COR-L47 (cell line): Measurements from ENCODE around the gene C1orf226.
"Not testable (repeated sequence)": the region's sequence is repeated elsewhere in the genome, so short reads cannot be mapped to it uniquely, and the experiment has no call there.

Experiments
- DNase-seq: peaks from one replicate; lab custom pipeline; 2025; lab: John Stamatoyannopoulos, UW

C1orf226 gene

GRCh38 chr1:162405800-162406199 is 24.3 kb downstream of the C1orf226 start:
- DNase-seq, result no peak

- DNase-seq, result no peak
Observed at GRCh38 chr1:162406811-162407210, 25.3 kb downstream of the C1orf226 start.

GRCh38 chr1:162407539-162407938 is 26.0 kb downstream of the C1orf226 start:
- no peak for DNase-seq

GRCh38 chr1:162412002-162412401 is 30.5 kb downstream of the C1orf226 start, which contains the start of gene SH2D1B:
Gene SH2D1B, minus strand, starts transcription at chr1:162412136. Its CDS starts 120 bp downstream, at chr1:162412016.
- DNase-seq, result no peak

- no peak for DNase-seq
Observed at GRCh38 chr1:162416215-162416614, 34.7 kb downstream of the C1orf226 start.

- no peak for DNase-seq
Observed at GRCh38 chr1:162416909-162417308, 35.4 kb downstream of the C1orf226 start.

GRCh38 chr1:162417650-162418049 is 36.1 kb downstream of the C1orf226 start:
- no peak for DNase-seq

GRCh38 chr1:162418584-162418983 is 37.1 kb downstream of the C1orf226 start:
- not testable (repeated sequence) for DNase-seq

- DNase-seq, result not testable (repeated sequence)
Observed at GRCh38 chr1:162419450-162419931, 38.0 kb downstream of the C1orf226 start.

GRCh38 chr1:162420120-162420519 is 38.6 kb downstream of the C1orf226 start:
- no peak for DNase-seq

GRCh38 chr1:162421258-162422164 is 40.0 kb downstream of the C1orf226 start:
- no peak for DNase-seq

GRCh38 chr1:162422662-162423375 is 41.3 kb downstream of the C1orf226 start:
- DNase-seq, result no peak

GRCh38 chr1:162430583-162430982 is 49.1 kb downstream of the C1orf226 start:
- no peak for DNase-seq

GRCh38 chr1:162432977-162433713 is 51.6 kb downstream of the C1orf226 start:
- not testable (repeated sequence) for DNase-seq
